ENCODE measurements around the gene GPR15LG.

GPR15LG gene

GRCh38 chr10:84227810-84228209 is 54.2 kb downstream of the GPR15LG start:
- H3K36me3 ChIP-seq (ENCODE audit: control insufficient read depth, insufficient read depth, low read length) = no peaks in the 10 kb centered on the region
- no peak overlapping the region for H3K27ac ChIP-seq (ENCODE audit: insufficient read depth, low read length, poor library complexity, severe bottlenecking)
- no peaks in the 10 kb centered on the region for H3K9me3 ChIP-seq (ENCODE audit: control insufficient read depth, low read length)
- no peaks in the 10 kb centered on the region for H3K27me3 ChIP-seq (replicated peaks; ENCODE audit: control insufficient read depth, insufficient read depth, low read length, poor library complexity, severe bottlenecking)
- H3K4me1 ChIP-seq (ENCODE audit: control insufficient read depth, insufficient read depth, low read length, poor library complexity, severe bottlenecking) = no peaks in the 10 kb centered on the region
- DNase-seq = no peak
- no peak overlapping the region for H3K4me3 ChIP-seq (ENCODE audit: insufficient read depth, low read depth, low read length, poor library complexity, severe bottlenecking)

GRCh38 chr10:84230359-84230758 is 56.8 kb downstream of the GPR15LG start:
- DNase-seq = no peak
- H3K27me3 ChIP-seq (replicated peaks; ENCODE audit: control insufficient read depth, insufficient read depth, low read length, poor library complexity, severe bottlenecking) = peaks cover 3% of the 10 kb centered on the region

GRCh38 chr10:84232376-84232775 is 58.8 kb downstream of the GPR15LG start:
- H3K9me3 ChIP-seq (ENCODE audit: control insufficient read depth, low read length) = no peaks in the 10 kb centered on the region
- H3K4me3 ChIP-seq (ENCODE audit: insufficient read depth, low read depth, low read length, poor library complexity, severe bottlenecking) = no peak overlapping the region
- peaks cover 4% of the 10 kb centered on the region for H3K27me3 ChIP-seq (replicated peaks; ENCODE audit: control insufficient read depth, insufficient read depth, low read length, poor library complexity, severe bottlenecking)
- H3K4me1 ChIP-seq (ENCODE audit: control insufficient read depth, insufficient read depth, low read length, poor library complexity, severe bottlenecking) = no peaks in the 10 kb centered on the region
- DNase-seq = no peak
- H3K36me3 ChIP-seq (ENCODE audit: control insufficient read depth, insufficient read depth, low read length) = no peaks in the 10 kb centered on the region
- H3K27ac ChIP-seq (ENCODE audit: insufficient read depth, low read length, poor library complexity, severe bottlenecking) = no peak overlapping the region

More at GRCh38 chr10:84230359-84230758, 56.8 kb downstream of the GPR15LG start:
- no peaks in the 10 kb centered on the region for H3K36me3 ChIP-seq (ENCODE audit: control insufficient read depth, insufficient read depth, low read length)
- H3K27ac ChIP-seq (ENCODE audit: insufficient read depth, low read length, poor library complexity, severe bottlenecking) = no peak overlapping the region
- H3K4me3 ChIP-seq (ENCODE audit: insufficient read depth, low read depth, low read length, poor library complexity, severe bottlenecking) = no peak overlapping the region
- no peaks in the 10 kb centered on the region for H3K9me3 ChIP-seq (ENCODE audit: control insufficient read depth, low read length)
- no peaks in the 10 kb centered on the region for H3K4me1 ChIP-seq (ENCODE audit: control insufficient read depth, insufficient read depth, low read length, poor library complexity, severe bottlenecking)

GRCh38 chr10:84233940-84234339 is 60.3 kb downstream of the GPR15LG start:
- H3K27me3 ChIP-seq (replicated peaks; ENCODE audit: control insufficient read depth, insufficient read depth, low read length, poor library complexity, severe bottlenecking) = peaks cover 4% of the 10 kb centered on the region
- H3K4me3 ChIP-seq (ENCODE audit: insufficient read depth, low read depth, low read length, poor library complexity, severe bottlenecking) = no peak overlapping the region
- no peak for DNase-seq

GRCh38 chr10:84234479-84234878 is 60.9 kb downstream of the GPR15LG start:
- H3K36me3 ChIP-seq (ENCODE audit: control insufficient read depth, insufficient read depth, low read length) = no peaks in the 10 kb centered on the region
- H3K4me3 ChIP-seq (ENCODE audit: insufficient read depth, low read depth, low read length, poor library complexity, severe bottlenecking) = no peak overlapping the region
- H3K27me3 ChIP-seq (replicated peaks; ENCODE audit: control insufficient read depth, insufficient read depth, low read length, poor library complexity, severe bottlenecking) = peaks cover 4% of the 10 kb centered on the region
- no peaks in the 10 kb centered on the region for H3K9me3 ChIP-seq (ENCODE audit: control insufficient read depth, low read length)
- no peaks in the 10 kb centered on the region for H3K4me1 ChIP-seq (ENCODE audit: control insufficient read depth, insufficient read depth, low read length, poor library complexity, severe bottlenecking)
- DNase-seq = no peak
- H3K27ac ChIP-seq (ENCODE audit: insufficient read depth, low read length, poor library complexity, severe bottlenecking) = no peak overlapping the region

More at GRCh38 chr10:84233940-84234339, 60.3 kb downstream of the GPR15LG start:
- Histone ChIP-seq H3K36me3 (ENCODE audit: control insufficient read depth, insufficient read depth, low read length) (no peaks in the 10 kb centered on the region), H3K9me3 (ENCODE audit: control insufficient read depth, low read length) (no peaks in the 10 kb centered on the region), H3K27ac (ENCODE audit: insufficient read depth, low read length, poor library complexity, severe bottlenecking) (no peak overlapping the region), H3K4me1 (ENCODE audit: control insufficient read depth, insufficient read depth, low read length, poor library complexity, severe bottlenecking) (no peaks in the 10 kb centered on the region)

All from effector memory CD4-positive, alpha-beta T cell (primary cell).